PC-9 (cell line): ENCODE results near the gene PDE1C. TPM values are rescaled to one million over a fixed set of nuclear protein-coding genes. Genes with fewer than 3 reads are reported as not detected.
"Not testable (repeated sequence)": the region's sequence is repeated elsewhere in the genome, so short reads cannot be mapped to it uniquely, and the experiment has no call there.

ENCODE experiments used
- BruUV-seq: library from RNA; stranded (reverse); fragments of 400-500 nt; replicated peaks from 2 replicates; lab custom pipeline; 2021; lab: Mats Ljungman, UMichigan
- CTCF ChIA-PET: fragments of 300-600 bp; sonication (Branson Sonifier 250); formaldehyde crosslinking; loops from one replicate; lab custom pipeline; 2022; ENCODE audit warnings: antibody characterized with exemption; lab: Charles Lee
- POLR2A ChIA-PET: fragments of 300-600 bp; sonication (Branson Sonifier 250); formaldehyde crosslinking; loops from one replicate; lab custom pipeline; 2022; ENCODE audit warnings: antibody characterized with exemption; ENCODE audit not compliant: unreplicated experiment; lab: Charles Lee
- DNase-seq, 2 experiments: peaks; one replicate each; pipeline versions ENCODE4 v3.0.0 to v3.0.0-alpha.2; 2015 to 2022; ENCODE audit warnings: mixed read lengths in 1 of 2
- H2AFZ ChIP-seq: fragments of 200-600 bp; sonication (generic); 2 replicates; pipeline ENCODE4 v1.8.1; 2017; ENCODE audit warnings: antibody characterized with exemption
- H3F3A ChIP-seq: fragments of 200-600 bp; sonication (generic); 2 replicates; pipeline ENCODE4 v1.8.1; 2017; ENCODE audit warnings: antibody characterized with exemption, mild to moderate bottlenecking, low read depth; ENCODE audit not compliant: insufficient read depth
- H3K27ac ChIP-seq: fragments of 200-600 bp; sonication (generic); 2 replicates; pipeline ENCODE4 v1.6.1; 2016; ENCODE audit warnings: mixed run types
- H3K27me3 ChIP-seq: fragments of 200-600 bp; sonication (generic); 2 replicates; pipeline ENCODE4 v1.6.1; 2016; ENCODE audit warnings: low read depth, mixed run types; ENCODE audit not compliant: insufficient read depth
- H3K36me3 ChIP-seq: fragments of 200-600 bp; sonication (generic); 2 replicates; pipeline ENCODE4 v1.6.1; 2016; ENCODE audit warnings: low read depth, mixed run types
- H3K4me1 ChIP-seq: fragments of 200-600 bp; sonication (generic); replicated peaks from 2 replicates; pipeline ENCODE4 v1.6.1; 2016; ENCODE audit warnings: mixed run types; ENCODE audit not compliant: insufficient read depth
- H3K4me2 ChIP-seq: fragments of 200-600 bp; sonication (generic); 2 replicates; pipeline ENCODE4 v1.6.1; 2017; ENCODE audit warnings: mixed run types
- H3K4me3 ChIP-seq: fragments of 200-600 bp; sonication (generic); 2 replicates; pipeline ENCODE4 v1.6.1; 2016; ENCODE audit warnings: mixed run types
- H3K79me2 ChIP-seq: fragments of 200-600 bp; sonication (generic); 2 replicates; pipeline ENCODE4 v1.6.1; 2017; ENCODE audit warnings: low read depth, mixed run types
- H3K9me2 ChIP-seq: fragments of 200-600 bp; sonication (generic); 2 replicates; pipeline ENCODE4 v1.8.1; 2017; ENCODE audit warnings: mild to moderate bottlenecking; ENCODE audit not compliant: insufficient read depth
- H3K9me3 ChIP-seq: fragments of 200-600 bp; sonication (generic); 2 replicates; pipeline ENCODE4 v1.8.1; 2016; ENCODE audit warnings: low read depth; ENCODE audit not compliant: insufficient read depth
- H4K20me1 ChIP-seq: fragments of 200-600 bp; sonication (generic); 2 replicates; pipeline ENCODE4 v1.8.1; 2017; ENCODE audit not compliant: insufficient read depth
- EZH2 ChIP-seq: fragments of 200-600 bp; sonication (generic); IDR thresholded peaks from 2 replicates; pipeline ENCODE4 v1.8.0; 2017; ENCODE audit warnings: antibody characterized with exemption, low read depth
- intact Hi-C: fragments of 100-400 bp; cut with micrococcal nuclease; formaldehyde crosslinking; loops from one replicate; pipeline ENCODE4 v1.10.0; 2022; ENCODE audit not compliant: unreplicated experiment
- total RNA-seq: library from RNA; stranded (reverse); gene quantifications from 2 replicates; pipeline ENCODE4 v1.2.3, GENCODE V29; 2021
- TF ChIP-seq, protein P1 (sequence below): fragments of 200-600 bp; sonication (generic); conservative IDR thresholded peaks from 2 replicates; pipeline ENCODE4 v1.6.1; 2017; ENCODE audit warnings: mixed run types, antibody characterized with exemption, mild to moderate bottlenecking, moderate library complexity

The PDE1C gene
- total RNA-seq, 1 experiment from 2014 or later = 1.7 TPM

DNA sequence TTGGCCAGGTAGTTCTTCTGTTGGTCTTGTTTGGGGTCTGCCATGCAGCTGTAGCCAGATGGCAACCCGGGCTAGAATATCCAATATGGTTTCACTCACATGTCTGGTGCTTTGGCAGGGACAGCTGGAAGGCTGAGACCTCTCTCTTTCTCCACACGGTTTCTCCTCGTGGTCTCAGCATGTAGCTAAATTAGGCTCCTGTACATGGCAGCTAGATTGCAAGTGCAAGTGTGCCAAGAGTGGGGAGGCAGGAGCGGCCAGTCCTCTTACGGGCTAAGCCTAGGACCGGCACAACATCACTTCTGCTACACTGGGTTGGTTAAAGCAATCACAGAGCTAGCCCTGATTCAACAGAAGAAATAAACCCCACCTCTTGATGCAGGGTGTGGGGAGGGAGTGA lies 9.3 kb upstream of the PDE1C start:
- TF ChIP-seq, protein P1, sequence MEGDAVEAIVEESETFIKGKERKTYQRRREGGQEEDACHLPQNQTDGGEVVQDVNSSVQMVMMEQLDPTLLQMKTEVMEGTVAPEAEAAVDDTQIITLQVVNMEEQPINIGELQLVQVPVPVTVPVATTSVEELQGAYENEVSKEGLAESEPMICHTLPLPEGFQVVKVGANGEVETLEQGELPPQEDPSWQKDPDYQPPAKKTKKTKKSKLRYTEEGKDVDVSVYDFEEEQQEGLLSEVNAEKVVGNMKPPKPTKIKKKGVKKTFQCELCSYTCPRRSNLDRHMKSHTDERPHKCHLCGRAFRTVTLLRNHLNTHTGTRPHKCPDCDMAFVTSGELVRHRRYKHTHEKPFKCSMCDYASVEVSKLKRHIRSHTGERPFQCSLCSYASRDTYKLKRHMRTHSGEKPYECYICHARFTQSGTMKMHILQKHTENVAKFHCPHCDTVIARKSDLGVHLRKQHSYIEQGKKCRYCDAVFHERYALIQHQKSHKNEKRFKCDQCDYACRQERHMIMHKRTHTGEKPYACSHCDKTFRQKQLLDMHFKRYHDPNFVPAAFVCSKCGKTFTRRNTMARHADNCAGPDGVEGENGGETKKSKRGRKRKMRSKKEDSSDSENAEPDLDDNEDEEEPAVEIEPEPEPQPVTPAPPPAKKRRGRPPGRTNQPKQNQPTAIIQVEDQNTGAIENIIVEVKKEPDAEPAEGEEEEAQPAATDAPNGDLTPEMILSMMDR = no peak
- no peak for TF ChIP-seq EZH2
- DNase-seq = no peak
- Histone ChIP-seq H3F3A (no peaks in the 10 kb centered on the region), H3K27ac (no peak overlapping the region), H3K27me3 (peaks cover 20% of the 10 kb centered on the region), H3K4me3 (no peak overlapping the region), H3K4me2 (no peak overlapping the region), H2AFZ (no peak overlapping the region), H3K4me1 (no peaks in the 10 kb centered on the region), H3K9me2 (no peaks in the 10 kb centered on the region), H3K36me3 (no peaks in the 10 kb centered on the region), H3K9me3 (peaks cover 5% of the 10 kb centered on the region; the same call in 1 of the 2 replicates), H4K20me1 (no peaks in the 10 kb centered on the region), H3K79me2 (no peaks in the 10 kb centered on the region)
- intact Hi-C loops = no loop called here
- no TSS peak for BruUV-seq
- POLR2A ChIA-PET = no interaction called here
- CTCF ChIA-PET = no interaction called here

DNA sequence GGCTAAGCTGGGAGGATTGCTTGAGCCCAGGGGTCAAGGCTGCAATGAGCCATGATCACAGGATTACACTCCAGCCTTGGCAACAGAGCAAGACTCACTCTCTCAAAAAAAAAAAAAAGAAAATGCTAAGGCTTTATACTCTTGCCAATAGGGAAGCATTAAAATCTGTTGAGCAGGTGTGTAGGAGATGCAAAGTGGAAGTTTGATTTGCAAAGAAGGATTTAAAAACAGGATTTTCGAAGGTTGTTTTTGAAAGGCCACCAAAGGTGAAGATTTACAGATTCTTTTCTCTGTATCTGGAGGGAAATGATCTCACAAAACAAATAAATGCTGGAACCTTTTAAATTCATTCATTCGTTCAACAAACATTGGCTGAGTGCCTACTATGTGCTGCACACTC lies 8.6 kb upstream of the PDE1C start:
- no peak for DNase-seq
- CTCF ChIA-PET = interaction anchor here (0.6 kb wide), 1 partner anchor 269 kb away, joined by 4 read pairs; no protein-coding TSS in a partner anchor
- H3K27me3 ChIP-seq = peaks cover 20% of the 10 kb centered on the region
- intact Hi-C loops = no loop called here
- H3F3A ChIP-seq = no peaks in the 10 kb centered on the region
- no TSS peak for BruUV-seq
- peaks cover 5% of the 10 kb centered on the region; the same call in 1 of the 2 replicates for H3K9me3 ChIP-seq
- POLR2A ChIA-PET = no interaction called here
- no peak overlapping the region for H3K4me2 ChIP-seq
- H3K4me1 ChIP-seq = no peaks in the 10 kb centered on the region
- H3K9me2 ChIP-seq = no peaks in the 10 kb centered on the region
- TF ChIP-seq EZH2 = no peak
- TF ChIP-seq, protein P1 = no peak
- H3K79me2 ChIP-seq = no peaks in the 10 kb centered on the region
- H2AFZ ChIP-seq = no peak overlapping the region
- no peak overlapping the region for H3K27ac ChIP-seq
- no peaks in the 10 kb centered on the region for H3K36me3 ChIP-seq
- no peak overlapping the region for H3K4me3 ChIP-seq
- no peaks in the 10 kb centered on the region for H4K20me1 ChIP-seq

DNA sequence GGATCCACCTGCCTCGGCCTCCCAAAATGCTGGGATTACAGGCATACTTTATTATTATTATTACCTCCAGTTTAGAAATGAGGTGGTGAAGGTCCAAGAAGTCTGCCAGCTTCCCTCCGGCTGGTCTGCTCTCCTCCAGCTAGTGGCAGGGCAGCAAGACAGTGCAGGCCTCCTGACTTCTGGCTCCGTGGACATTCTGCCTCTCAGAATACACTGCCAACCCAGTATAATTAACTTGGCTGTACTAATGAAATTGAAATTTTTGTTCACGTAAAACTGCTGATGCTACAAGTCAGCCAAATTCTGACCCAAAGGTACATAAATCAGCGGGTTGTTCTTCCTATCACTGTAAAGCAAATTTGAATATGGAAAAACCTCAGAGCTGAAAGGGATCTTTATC lies 7.6 kb upstream of the PDE1C start:
- TF ChIP-seq EZH2 = no peak
- TF ChIP-seq, protein P1 = no peak
- Histone ChIP-seq H3K4me3 (no peak overlapping the region), H3K27ac (no peak overlapping the region), H3K9me2 (no peaks in the 10 kb centered on the region), H3F3A (no peaks in the 10 kb centered on the region), H3K27me3 (peaks cover 20% of the 10 kb centered on the region), H3K9me3 (peaks cover 5% of the 10 kb centered on the region; the same call in 1 of the 2 replicates), H3K4me2 (no peak overlapping the region), H3K79me2 (no peaks in the 10 kb centered on the region), H3K36me3 (no peaks in the 10 kb centered on the region), H3K4me1 (no peaks in the 10 kb centered on the region), H2AFZ (no peak overlapping the region), H4K20me1 (no peaks in the 10 kb centered on the region)
- ChIA-PET POLR2A (no interaction called here), CTCF (no interaction called here)
- intact Hi-C loops = no loop called here
- DNase-seq = no peak
- BruUV-seq = no TSS peak

DNA sequence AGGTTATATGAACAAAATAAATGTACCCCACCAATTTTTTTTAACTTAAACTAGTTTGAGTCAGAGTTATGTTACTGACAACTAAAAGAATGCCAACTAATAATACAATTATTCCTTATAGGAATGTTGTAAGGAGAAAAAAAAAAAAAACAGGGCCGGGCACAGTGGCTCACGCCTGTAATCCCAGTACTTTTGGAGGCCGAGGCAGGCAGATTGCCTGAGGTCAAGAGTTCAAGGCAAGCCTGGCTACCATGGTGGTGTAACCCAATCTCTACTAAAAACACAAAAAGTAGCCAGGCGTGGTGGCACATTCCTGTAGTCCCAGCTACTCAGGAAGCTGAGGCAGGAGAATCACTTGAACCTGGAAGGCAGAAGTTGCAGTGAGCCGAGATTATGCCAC lies 6.6 kb upstream of the PDE1C start:
- H3K4me2 ChIP-seq, DNase-seq, H3K27ac ChIP-seq, H3K4me3 ChIP-seq, H3K36me3 ChIP-seq, POLR2A ChIA-PET, H3K79me2 ChIP-seq, H2AFZ ChIP-seq, H3K9me3 ChIP-seq, CTCF ChIA-PET, H3F3A ChIP-seq, H4K20me1 ChIP-seq, H3K9me2 ChIP-seq, BruUV-seq, H3K4me1 ChIP-seq, intact Hi-C loops: not testable (repeated sequence)
- H3K27me3 ChIP-seq = peaks cover 18% of the 10 kb centered on the region
